WTC11 (cell line): ENCODE results near the gene C6orf136. TPM values are rescaled to one million over a fixed set of nuclear protein-coding genes. Genes with fewer than 3 reads are reported as not detected.

Experiments
- ATAC-seq: fragments of 200-7000 bp; cut with Tn5 transposase; 2 replicates; pipeline ENCODE4 v1.10.0; 2021; ENCODE audit warnings: mild to moderate bottlenecking, moderate library complexity
- CTCF ChIA-PET: fragments of 300-600 bp; sonication (Branson Sonifier 250); formaldehyde crosslinking; loops from one replicate; lab custom pipeline; 2021; ENCODE audit warnings: antibody characterized with exemption; lab: Charles Lee
- POLR2A ChIA-PET: fragments of 350-600 bp; sonication (Branson Sonifier 250); formaldehyde crosslinking; loops from one replicate; lab custom pipeline; 2021; ENCODE audit warnings: antibody characterized with exemption; lab: Charles Lee
- DNase-seq: peaks from one replicate; pipeline ENCODE4 v3.0.0; 2021; ENCODE audit warnings: low spot score
- H3K27ac Mint-ChIP-seq: 2 replicates; pipeline ENCODE4 v1.8.0; 2021; ENCODE audit warnings: mixed read lengths
- H3K27me3 Mint-ChIP-seq: 2 replicates; pipeline ENCODE4 v1.8.0; 2021; ENCODE audit warnings: low read depth, mild to moderate bottlenecking, moderate library complexity, mixed read lengths
- H3K36me3 Mint-ChIP-seq: 2 replicates; pipeline ENCODE4 v1.8.0; 2021; ENCODE audit warnings: mixed read lengths
- H3K4me1 Mint-ChIP-seq: 2 replicates; pipeline ENCODE4 v1.8.0; 2022; ENCODE audit warnings: mixed read lengths
- H3K4me3 Mint-ChIP-seq: 2 replicates; pipeline ENCODE4 v1.8.0; 2021; ENCODE audit warnings: mild to moderate bottlenecking, moderate library complexity, mixed read lengths
- H3K9me3 Mint-ChIP-seq: 2 replicates; pipeline ENCODE4 v1.8.0; 2021; ENCODE audit warnings: mixed read lengths
- JAZF1 ChIP-seq: fragments of 250-450 bp; sonication (Bioruptor Pico); IDR thresholded peaks from 2 replicates; pipeline ENCODE4 v1.9.0; 2021; ENCODE audit warnings: moderate library complexity, mild to moderate bottlenecking, inconsistent platforms
- MYBL2 ChIP-seq: sonication (generic); formaldehyde crosslinking; IDR thresholded peaks from 2 replicates; pipeline ENCODE4 v1.8.1; 2023; ENCODE audit warnings: mild to moderate bottlenecking, moderate library complexity, missing genetic modification reagents
- NFYB ChIP-seq: sonication (generic); formaldehyde crosslinking; conservative IDR thresholded peaks from 2 replicates; pipeline ENCODE4 v1.8.0; 2022; ENCODE audit warnings: low read depth, missing genetic modification reagents
- NR1H2 ChIP-seq: sonication (generic); formaldehyde crosslinking; IDR thresholded peaks from 2 replicates; pipeline ENCODE4 v1.9.0; 2021; ENCODE audit warnings: mild to moderate bottlenecking, moderate library complexity, missing genetic modification reagents
- OVOL2 ChIP-seq: fragments of 250-450 bp; sonication (Bioruptor Pico); IDR thresholded peaks from 2 replicates; pipeline ENCODE4 v1.9.0; 2021; ENCODE audit warnings: mild to moderate bottlenecking, borderline replicate concordance
- TEAD1 ChIP-seq: sonication (generic); formaldehyde crosslinking; IDR thresholded peaks from 2 replicates; pipeline ENCODE4 v1.8.0; 2022; ENCODE audit warnings: mild to moderate bottlenecking, missing genetic modification reagents
- USF2 ChIP-seq: sonication (generic); formaldehyde crosslinking; IDR thresholded peaks from 2 replicates; pipeline ENCODE4 v1.8.1; 2023; ENCODE audit warnings: mild to moderate bottlenecking, missing genetic modification reagents, moderate library complexity
- ZNF396 ChIP-seq: fragments of 250-450 bp; sonication (Bioruptor Pico); IDR thresholded peaks from 2 replicates; pipeline ENCODE4 v1.8.0; 2021; ENCODE audit warnings: mild to moderate bottlenecking, moderate library complexity, borderline replicate concordance
- ZNF532 ChIP-seq: fragments of 250-450 bp; sonication (Bioruptor Pico); IDR thresholded peaks from 2 replicates; pipeline ENCODE4 v1.9.0; 2021; ENCODE audit warnings: mild to moderate bottlenecking, borderline replicate concordance
- ZNF671 ChIP-seq: fragments of 250-450 bp; sonication (Bioruptor Pico); IDR thresholded peaks from 2 replicates; pipeline ENCODE4 v1.8.0; 2021; ENCODE audit warnings: mild to moderate bottlenecking
- ZSCAN18 ChIP-seq: fragments of 250-450 bp; sonication (Bioruptor Pico); IDR thresholded peaks from 2 replicates; pipeline ENCODE4 v2.1.2; 2022; ENCODE audit warnings: mild to moderate bottlenecking, moderate library complexity
- total RNA-seq: library from RNA; stranded (reverse); gene quantifications from 3 replicates; pipeline ENCODE4 v1.2.3, GENCODE V29; 2021
- TF ChIP-seq, protein P1 (sequence below): sonication (generic); formaldehyde crosslinking; IDR thresholded peaks from 2 replicates; pipeline ENCODE4 v1.8.1; 2022; ENCODE audit warnings: missing genetic modification reagents, borderline replicate concordance
- TF ChIP-seq, protein P2 (sequence below): sonication (generic); formaldehyde crosslinking; IDR thresholded peaks from 2 replicates; pipeline ENCODE4 v1.8.1; 2022; ENCODE audit warnings: low read depth, mild to moderate bottlenecking, moderate library complexity, missing genetic modification reagents, borderline replicate concordance
- TF ChIP-seq, protein P3 (sequence below): sonication (generic); formaldehyde crosslinking; IDR thresholded peaks from 2 replicates; pipeline ENCODE4 v1.8.1; 2023; ENCODE audit warnings: mild to moderate bottlenecking, missing genetic modification reagents, moderate library complexity
- TF ChIP-seq, protein P4 (sequence below): sonication (generic); formaldehyde crosslinking; IDR thresholded peaks from 2 replicates; pipeline ENCODE4 v1.8.0; 2023; ENCODE audit warnings: missing genetic modification reagents, mild to moderate bottlenecking, borderline replicate concordance

C6orf136 gene
- total RNA-seq, 1 experiment from 2014 or later = 26.5 TPM

DNA sequence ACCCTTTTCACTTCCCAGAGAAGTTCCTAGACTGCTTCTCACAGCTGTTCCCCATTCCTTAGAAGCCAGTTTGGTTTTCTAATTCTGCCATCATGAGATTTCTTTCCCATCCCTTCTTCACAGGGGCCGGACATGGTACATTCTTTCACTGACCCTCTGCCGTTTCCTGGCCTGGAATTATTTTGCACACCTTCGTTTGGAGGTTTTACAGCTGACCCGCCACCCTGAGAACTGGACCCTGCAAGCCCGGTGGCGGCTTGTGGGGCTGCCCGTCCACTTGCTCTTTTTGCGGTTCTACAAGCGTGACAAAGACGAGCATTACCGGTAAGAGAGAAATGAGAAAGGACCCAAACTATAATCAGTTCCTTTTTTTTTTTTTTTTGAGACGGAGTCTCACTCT, 4.2 kb downstream of the C6orf136 start:
- CTCF ChIA-PET = interaction anchor here (0.7 to 1.2 kb wide), 4 partner anchors 21 to 79 kb away, joined by 3 to 6 read pairs (median 3); partner anchors contain the start of gene DHX16
- ATAC-seq = no peak
- Mint-ChIP-seq H3K4me3 (no peak overlapping the region), H3K9me3 (no peaks in the 10 kb centered on the region), H3K27me3 (no peaks in the 10 kb centered on the region), H3K36me3 (peaks cover 43% of the 10 kb centered on the region)
- TF ChIP-seq, protein P1, sequence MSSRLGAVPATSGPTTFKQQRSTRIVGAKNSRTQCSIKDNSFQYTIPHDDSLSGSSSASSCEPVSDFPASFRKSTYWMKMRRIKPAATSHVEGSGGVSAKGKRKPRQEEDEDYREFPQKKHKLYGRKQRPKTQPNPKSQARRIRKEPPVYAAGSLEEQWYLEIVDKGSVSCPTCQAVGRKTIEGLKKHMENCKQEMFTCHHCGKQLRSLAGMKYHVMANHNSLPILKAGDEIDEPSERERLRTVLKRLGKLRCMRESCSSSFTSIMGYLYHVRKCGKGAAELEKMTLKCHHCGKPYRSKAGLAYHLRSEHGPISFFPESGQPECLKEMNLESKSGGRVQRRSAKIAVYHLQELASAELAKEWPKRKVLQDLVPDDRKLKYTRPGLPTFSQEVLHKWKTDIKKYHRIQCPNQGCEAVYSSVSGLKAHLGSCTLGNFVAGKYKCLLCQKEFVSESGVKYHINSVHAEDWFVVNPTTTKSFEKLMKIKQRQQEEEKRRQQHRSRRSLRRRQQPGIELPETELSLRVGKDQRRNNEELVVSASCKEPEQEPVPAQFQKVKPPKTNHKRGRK = no peak
- TF ChIP-seq, protein P2, sequence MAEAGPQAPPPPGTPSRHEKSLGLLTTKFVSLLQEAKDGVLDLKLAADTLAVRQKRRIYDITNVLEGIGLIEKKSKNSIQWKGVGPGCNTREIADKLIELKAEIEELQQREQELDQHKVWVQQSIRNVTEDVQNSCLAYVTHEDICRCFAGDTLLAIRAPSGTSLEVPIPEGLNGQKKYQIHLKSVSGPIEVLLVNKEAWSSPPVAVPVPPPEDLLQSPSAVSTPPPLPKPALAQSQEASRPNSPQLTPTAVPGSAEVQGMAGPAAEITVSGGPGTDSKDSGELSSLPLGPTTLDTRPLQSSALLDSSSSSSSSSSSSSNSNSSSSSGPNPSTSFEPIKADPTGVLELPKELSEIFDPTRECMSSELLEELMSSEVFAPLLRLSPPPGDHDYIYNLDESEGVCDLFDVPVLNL (CRISPR knock-in tag) = no peak
- TF ChIP-seq, all 79 proteins: peak for 0
- DNase-seq = no peak
- H3K27ac Mint-ChIP-seq = peak overlapping the region; percentile 80; the same call in 1 of the 2 replicates
- peaks cover 12% of the 10 kb centered on the region for H3K4me1 Mint-ChIP-seq
- POLR2A ChIA-PET = interaction anchor here (1.0 to 1.2 kb wide), 2 partner anchors 21 to 38 kb away, joined by 3 read pairs; partner anchors contain the start of gene DHX16

DNA sequence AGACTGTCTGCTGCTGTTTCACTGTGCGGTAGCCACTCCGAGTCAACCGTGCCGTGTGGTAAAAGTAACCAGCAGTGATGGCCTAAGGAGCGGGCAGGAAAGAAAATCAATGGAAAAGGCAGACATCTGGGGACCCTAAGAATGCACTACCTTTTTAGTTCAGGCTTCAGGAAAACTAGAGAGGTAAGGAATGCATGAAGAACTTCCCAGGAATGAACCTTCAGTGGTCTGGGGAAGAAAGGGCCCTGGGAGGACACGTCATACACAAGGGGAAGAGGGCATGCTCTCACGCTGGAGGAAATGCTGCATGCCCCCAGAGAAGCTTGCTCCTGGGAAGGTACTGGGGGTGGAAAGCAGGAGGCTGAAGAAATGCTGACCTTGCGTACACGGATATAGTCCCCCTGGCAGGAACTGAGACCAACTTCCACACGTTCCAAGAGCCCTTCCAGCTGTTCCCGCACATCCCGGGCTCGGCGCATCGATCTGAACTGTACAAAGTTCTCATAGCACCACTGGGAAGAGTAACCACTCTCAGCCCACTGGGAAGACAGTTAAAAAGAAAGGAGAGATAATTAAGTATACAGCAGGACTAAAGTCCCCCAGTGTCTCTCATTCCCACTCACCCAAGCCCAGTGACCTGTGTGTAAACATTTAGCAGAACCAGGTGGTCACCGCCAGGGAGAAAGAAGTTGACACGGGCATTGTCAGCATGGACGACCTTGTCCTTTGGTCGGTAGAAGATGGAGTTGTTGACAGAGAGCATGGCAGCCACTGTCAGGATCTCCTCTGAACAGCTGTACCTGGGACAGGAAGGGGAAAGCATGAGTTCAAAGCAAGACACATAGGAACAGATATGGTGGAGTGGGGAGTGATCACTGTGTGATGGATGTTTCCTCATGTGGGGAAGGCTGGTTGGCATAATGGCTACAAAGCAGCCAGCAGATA, 8.1 kb downstream of the C6orf136 start:
- peaks cover 68% of the 10 kb centered on the region for H3K36me3 Mint-ChIP-seq
- ChIA-PET CTCF (no interaction called here), POLR2A (no interaction called here)
- no peaks in the 10 kb centered on the region for H3K27me3 Mint-ChIP-seq
- TF ChIP-seq ZNF396 (no peak), OVOL2 (no peak), TEAD1 (CRISPR knock-in tag) (no peak), MYBL2 (CRISPR knock-in tag) (no peak), USF2 (CRISPR knock-in tag) (no peak), ZNF671 (CRISPR knock-in tag) (no peak), NFYB (CRISPR knock-in tag) (no peak), ZSCAN18 (CRISPR knock-in tag) (no peak), ZNF532 (no peak), JAZF1 (CRISPR knock-in tag) (no peak), NR1H2 (no peak)
- TF ChIP-seq, protein P2 (CRISPR knock-in tag) = no peak
- TF ChIP-seq, protein P3, sequence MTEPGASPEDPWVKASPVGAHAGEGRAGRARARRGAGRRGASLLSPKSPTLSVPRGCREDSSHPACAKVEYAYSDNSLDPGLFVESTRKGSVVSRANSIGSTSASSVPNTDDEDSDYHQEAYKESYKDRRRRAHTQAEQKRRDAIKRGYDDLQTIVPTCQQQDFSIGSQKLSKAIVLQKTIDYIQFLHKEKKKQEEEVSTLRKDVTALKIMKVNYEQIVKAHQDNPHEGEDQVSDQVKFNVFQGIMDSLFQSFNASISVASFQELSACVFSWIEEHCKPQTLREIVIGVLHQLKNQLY (CRISPR knock-in tag) = no peak
- TF ChIP-seq, protein P4, sequence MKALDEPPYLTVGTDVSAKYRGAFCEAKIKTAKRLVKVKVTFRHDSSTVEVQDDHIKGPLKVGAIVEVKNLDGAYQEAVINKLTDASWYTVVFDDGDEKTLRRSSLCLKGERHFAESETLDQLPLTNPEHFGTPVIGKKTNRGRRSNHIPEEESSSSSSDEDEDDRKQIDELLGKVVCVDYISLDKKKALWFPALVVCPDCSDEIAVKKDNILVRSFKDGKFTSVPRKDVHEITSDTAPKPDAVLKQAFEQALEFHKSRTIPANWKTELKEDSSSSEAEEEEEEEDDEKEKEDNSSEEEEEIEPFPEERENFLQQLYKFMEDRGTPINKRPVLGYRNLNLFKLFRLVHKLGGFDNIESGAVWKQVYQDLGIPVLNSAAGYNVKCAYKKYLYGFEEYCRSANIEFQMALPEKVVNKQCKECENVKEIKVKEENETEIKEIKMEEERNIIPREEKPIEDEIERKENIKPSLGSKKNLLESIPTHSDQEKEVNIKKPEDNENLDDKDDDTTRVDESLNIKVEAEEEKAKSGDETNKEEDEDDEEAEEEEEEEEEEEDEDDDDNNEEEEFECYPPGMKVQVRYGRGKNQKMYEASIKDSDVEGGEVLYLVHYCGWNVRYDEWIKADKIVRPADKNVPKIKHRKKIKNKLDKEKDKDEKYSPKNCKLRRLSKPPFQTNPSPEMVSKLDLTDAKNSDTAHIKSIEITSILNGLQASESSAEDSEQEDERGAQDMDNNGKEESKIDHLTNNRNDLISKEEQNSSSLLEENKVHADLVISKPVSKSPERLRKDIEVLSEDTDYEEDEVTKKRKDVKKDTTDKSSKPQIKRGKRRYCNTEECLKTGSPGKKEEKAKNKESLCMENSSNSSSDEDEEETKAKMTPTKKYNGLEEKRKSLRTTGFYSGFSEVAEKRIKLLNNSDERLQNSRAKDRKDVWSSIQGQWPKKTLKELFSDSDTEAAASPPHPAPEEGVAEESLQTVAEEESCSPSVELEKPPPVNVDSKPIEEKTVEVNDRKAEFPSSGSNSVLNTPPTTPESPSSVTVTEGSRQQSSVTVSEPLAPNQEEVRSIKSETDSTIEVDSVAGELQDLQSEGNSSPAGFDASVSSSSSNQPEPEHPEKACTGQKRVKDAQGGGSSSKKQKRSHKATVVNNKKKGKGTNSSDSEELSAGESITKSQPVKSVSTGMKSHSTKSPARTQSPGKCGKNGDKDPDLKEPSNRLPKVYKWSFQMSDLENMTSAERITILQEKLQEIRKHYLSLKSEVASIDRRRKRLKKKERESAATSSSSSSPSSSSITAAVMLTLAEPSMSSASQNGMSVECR (CRISPR knock-in tag) = no peak
- no peak for DNase-seq
- H3K4me1 Mint-ChIP-seq = no peaks in the 10 kb centered on the region
- H3K4me3 Mint-ChIP-seq = no peak overlapping the region
- no peaks in the 10 kb centered on the region for H3K9me3 Mint-ChIP-seq
- no peak overlapping the region for H3K27ac Mint-ChIP-seq
- no peak for ATAC-seq
